Fibroblast of peridontal ligament (primary cell): ENCODE measurements around the gene CST7.

ENCODE experiments used
- DNase-seq: peaks from one replicate; pipeline ENCODE4 v3.0.0-alpha.2; 2010; ENCODE audit errors: extremely low read depth

CST7 gene

GRCh38 chr20:24964506-24964840 is 15.4 kb downstream of the CST7 start:
- no peak for DNase-seq

- DNase-seq, result no peak
These were observed 16.2 kb downstream of the CST7 start for GRCh38 chr20:24965065-24965919.

GRCh38 chr20:24966317-24967012 is 17.4 kb downstream of the CST7 start:
- no peak for DNase-seq

- no peak for DNase-seq
These were observed 19.3 kb downstream of the CST7 start for GRCh38 chr20:24968278-24968800.

- no peak for DNase-seq
These were observed 20.3 kb downstream of the CST7 start for GRCh38 chr20:24969186-24970029.

- DNase-seq, result no peak
These were observed 21.0 kb downstream of the CST7 start for GRCh38 chr20:24970030-24970553.

- DNase-seq, result no peak
These were observed 21.7 kb downstream of the CST7 start for GRCh38 chr20:24970754-24971153.

- no peak for DNase-seq
These were observed 22.5 kb downstream of the CST7 start for GRCh38 chr20:24971376-24972101.

GRCh38 chr20:24972341-24972740 is 23.3 kb downstream of the CST7 start:
- no peak for DNase-seq

- DNase-seq, result no peak
These were observed 28.3 kb downstream of the CST7 start for GRCh38 chr20:24977336-24977735.

GRCh38 chr20:24977797-24978196 is 28.7 kb downstream of the CST7 start:
- DNase-seq, result no peak

- no peak for DNase-seq
These were observed 29.4 kb downstream of the CST7 start for GRCh38 chr20:24978513-24978912.

- DNase-seq, result no peak
These were observed 30.2 kb downstream of the CST7 start for GRCh38 chr20:24979036-24979960.

- DNase-seq, result no peak
These were observed 31.4 kb downstream of the CST7 start for GRCh38 chr20:24980291-24981053.

GRCh38 chr20:24981282-24981681 is 32.2 kb downstream of the CST7 start:
- no peak for DNase-seq

- no peak for DNase-seq
These were observed 32.7 kb downstream of the CST7 start for GRCh38 chr20:24981790-24982189.

GRCh38 chr20:24983896-24984295 is 34.8 kb downstream of the CST7 start:
- DNase-seq, result no peak

GRCh38 chr20:24984961-24985640 is 36.0 kb downstream of the CST7 start:
- DNase-seq, result no peak

GRCh38 chr20:24985802-24986201 is 36.7 kb downstream of the CST7 start:
- DNase-seq, result no peak
